Measurements from ENCODE around the gene DLAT. TPM values are rescaled to one million over a fixed set of nuclear protein-coding genes. Genes with fewer than 3 reads are reported as not detected.

DLAT gene
- total RNA-seq, 1 donor from 2014 or later = 21.3 TPM

GRCh38 chr11:111978028-111978771 lies 47.0 kb upstream of the DLAT start:
- peaks cover 24 to 26% of the 10 kb centered on the region in 2 donors for H3K36me3 ChIP-seq
- H3K27me3 ChIP-seq = no peaks in the 10 kb centered on the region
- intact Hi-C loops (cut with DNase I) = loop anchor here (1.0 to 5.0 kb wide), 2 partner anchors 46 to 94 kb away; partner anchors contain the start of genes NKAPD1 and PIH1D2
- peak in 1 of 3 experiments; percentile 6 for TF ChIP-seq CTCF (IDR thresholded peaks at IDR 0.05)
- no peaks in the 10 kb centered on the region for H3K9me3 ChIP-seq
- peaks cover 3 to 25% of the 10 kb centered on the region in 2 donors for H3K4me1 ChIP-seq
- H3K27ac ChIP-seq = peak overlapping the region; percentile 92 to 99
- peak overlapping the region; percentile 58 to 97 for H3K4me3 ChIP-seq
- peak; percentile 12 to 87 for DNase-seq (ENCODE audit: low spot score in 2 of 2)

GRCh38 chr11:111980062-111980461 lies 45.1 kb upstream of the DLAT start:
- intact Hi-C loops (cut with DNase I) = no loop called here
- DNase-seq (ENCODE audit: low spot score in 2 of 2) = no peak
- H3K4me1 ChIP-seq = peaks cover 3 to 25% of the 10 kb centered on the region in 2 donors
- no peak overlapping the region for H3K27ac ChIP-seq
- no peaks in the 10 kb centered on the region for H3K27me3 ChIP-seq
- no peaks in the 10 kb centered on the region for H3K9me3 ChIP-seq
- peaks cover 35 to 45% of the 10 kb centered on the region in 2 donors for H3K36me3 ChIP-seq
- no peak overlapping the region for H3K4me3 ChIP-seq
- no peak for TF ChIP-seq CTCF (IDR thresholded peaks at IDR 0.05)

- Histone ChIP-seq H3K27me3 (no peaks in the 10 kb centered on the region), H3K27ac (peak overlapping the region in 1 of 2 donors; percentile 35), H3K36me3 (peaks cover 47 to 56% of the 10 kb centered on the region in 2 donors), H3K4me1 (peaks cover 3 to 20% of the 10 kb centered on the region in 2 donors), H3K9me3 (no peaks in the 10 kb centered on the region), H3K4me3 (no peak overlapping the region)
- no peak for DNase-seq (ENCODE audit: low spot score in 2 of 2)
- TF ChIP-seq CTCF (IDR thresholded peaks at IDR 0.05) = no peak
- intact Hi-C loops (cut with DNase I) = no loop called here
Measured at GRCh38 chr11:111981270-111981669, 43.9 kb upstream of the DLAT start.

- Histone ChIP-seq H3K36me3 (peaks cover 55 to 62% of the 10 kb centered on the region in 2 donors), H3K27me3 (no peaks in the 10 kb centered on the region), H3K27ac (peak overlapping the region in 1 of 2 donors; percentile 35), H3K4me1 (peaks cover 3 to 17% of the 10 kb centered on the region in 2 donors), H3K4me3 (no peak overlapping the region), H3K9me3 (no peaks in the 10 kb centered on the region)
- intact Hi-C loops (cut with DNase I) = no loop called here
- peak; percentile 34 to 57 (median 42) for TF ChIP-seq CTCF (IDR thresholded peaks at IDR 0.05)
- DNase-seq (ENCODE audit: low spot score in 2 of 2) = no peak
Measured at GRCh38 chr11:111982019-111982464, 43.2 kb upstream of the DLAT start.

GRCh38 chr11:111982541-111983186 lies 42.5 kb upstream of the DLAT start:
- Histone ChIP-seq H3K9me3 (no peaks in the 10 kb centered on the region), H3K4me3 (no peak overlapping the region), H3K4me1 (peaks cover 3 to 17% of the 10 kb centered on the region in 2 donors), H3K27me3 (no peaks in the 10 kb centered on the region), H3K36me3 (peaks cover 61 to 68% of the 10 kb centered on the region in 2 donors), H3K27ac (no peak overlapping the region)
- intact Hi-C loops (cut with DNase I) = no loop called here
- no peak for DNase-seq (ENCODE audit: low spot score in 2 of 2)
- no peak for TF ChIP-seq CTCF (IDR thresholded peaks at IDR 0.05)
